Left lung (tissue), 10 donors: ENCODE data around the gene FAM107B. TPM values are rescaled to one million over a fixed set of nuclear protein-coding genes. Genes with fewer than 3 reads are reported as not detected.
A peak's percentile ranks its signal among the peaks of the same experiment; 100 is the strongest.

Source experiments
- ATAC-seq: fragments of 200-7000 bp; cut with Tn5 transposase; one replicate; pipeline ENCODE4 v1.9.1; 2020; ENCODE audit warnings: moderate library complexity
- DNase-seq, 4 donors: peaks; one replicate each; pipeline ENCODE4 v3.0.0-alpha.2; 2013 to 2020
- H3K27ac ChIP-seq, 2 donors: fragments of 200-600 bp; sonication (generic) in 1 of 2; one replicate each; pipeline versions ENCODE4 v1.5.0 to v1.8.0; 2020 to 2021
- H3K27me3 ChIP-seq, 2 donors: fragments of 200-600 bp; sonication (generic) in 1 of 2; one replicate each; pipeline versions ENCODE4 v1.5.0 to v1.8.0; 2020 to 2021
- H3K36me3 ChIP-seq, 2 donors: fragments of 200-600 bp; sonication (generic) in 1 of 2; one replicate each; pipeline versions ENCODE4 v1.5.0 to v1.8.0; 2020 to 2021
- H3K4me1 ChIP-seq, 2 donors: fragments of 200-600 bp; one replicate each; pipeline ENCODE4 v1.8.0; 2021
- H3K4me3 ChIP-seq, 2 donors: fragments of 200-600 bp; sonication (generic) in 1 of 2; one replicate each; pipeline versions ENCODE4 v1.5.0 to v1.8.0; 2020 to 2021; ENCODE audit warnings: mild to moderate bottlenecking in 1 of 2
- H3K9me3 ChIP-seq, 2 donors: fragments of 200-600 bp; sonication (generic) in 1 of 2; one replicate each; pipeline versions ENCODE4 v1.5.0 to v1.8.0; 2020 to 2021
- CTCF ChIP-seq, 2 donors: fragments of 200-600 bp; sonication (generic) in 1 of 2; IDR thresholded peaks; one replicate each; pipeline versions ENCODE4 v1.5.0 to v1.8.0; 2021; ENCODE audit warnings: antibody characterized with exemption in 2 of 2
- intact Hi-C, 2 donors: fragments of 100-400 bp; cut with DNase I; formaldehyde crosslinking; loops; one replicate each; pipeline versions ENCODE4 v1.11.2 to v1.14.2; 2022
- polyA plus RNA-seq, 6 donors: library from polyadenylated mRNA; unstranded; fragments of 120-200 nt; gene quantifications; one replicate each; pipeline ENCODE4 v1.2.1, GENCODE V29; 2013; ENCODE audit not compliant: insufficient read length in 6 of 6
- total RNA-seq, 2 donors: library from RNA; stranded (reverse); fragmentation: NEBNext Ultra II Directional; extraction: Animal tissue kit (Norgen Biotek cat#: 25700); gene quantifications; one replicate each; pipeline ENCODE4 v1.2.1, GENCODE V29; 2021
- donor health status: DM: no; HTN: yes; CAD: no.
- donor health status: DM: no; HTN: no; CAD: no.

Gene FAM107B
- total and polyA plus RNA-seq, 8 donors, result 66.2 to 93.6 (median 83.0) TPM

- TF ChIP-seq CTCF (IDR thresholded peaks at IDR 0.05), result no peak
- Histone ChIP-seq H3K27me3 (no peaks in the 10 kb centered on the region), H3K9me3 (no peaks in the 10 kb centered on the region), H3K36me3 (no peaks in the 10 kb centered on the region), H3K27ac (no peak overlapping the region), H3K4me3 (no peak overlapping the region), H3K4me1 (no peaks in the 10 kb centered on the region)
- ATAC-seq (no peak), DNase-seq (no peak)
- intact Hi-C loops, result no loop called here
Observed at GRCh38 chr10:14800397-14800796, 25.7 kb upstream of the FAM107B start.

- ATAC-seq (no peak), DNase-seq (no peak)
- no peaks in the 10 kb centered on the region for H3K27me3 ChIP-seq
- H3K27ac ChIP-seq, result no peak overlapping the region
- no peak overlapping the region for H3K4me3 ChIP-seq
- intact Hi-C loops, result no loop called here
- no peaks in the 10 kb centered on the region for H3K36me3 ChIP-seq
- H3K4me1 ChIP-seq, result no peaks in the 10 kb centered on the region
- no peak for TF ChIP-seq CTCF (IDR thresholded peaks at IDR 0.05)
- no peaks in the 10 kb centered on the region for H3K9me3 ChIP-seq
Observed at GRCh38 chr10:14798636-14799035, 23.9 kb upstream of the FAM107B start.

- Histone ChIP-seq H3K4me1 (peaks cover 0 to 3% of the 10 kb centered on the region in 2 donors), H3K9me3 (peaks cover 0 to 4% of the 10 kb centered on the region in 2 donors), H3K27ac (no peak overlapping the region), H3K36me3 (no peaks in the 10 kb centered on the region), H3K4me3 (no peak overlapping the region), H3K27me3 (no peaks in the 10 kb centered on the region)
- no peak for TF ChIP-seq CTCF (IDR thresholded peaks at IDR 0.05)
- DNase-seq (no peak), ATAC-seq (no peak)
- intact Hi-C loops, result no loop called here
Observed at GRCh38 chr10:14787938-14788337, 13.2 kb upstream of the FAM107B start.

- Histone ChIP-seq H3K36me3 (no peaks in the 10 kb centered on the region), H3K27ac (no peak overlapping the region), H3K4me1 (peaks cover 0 to 11% of the 10 kb centered on the region in 2 donors), H3K4me3 (no peak overlapping the region), H3K9me3 (peaks cover 0 to 4% of the 10 kb centered on the region in 2 donors), H3K27me3 (no peaks in the 10 kb centered on the region)
- intact Hi-C loops, result no loop called here
- TF ChIP-seq CTCF (IDR thresholded peaks at IDR 0.05), result no peak
- no peak for DNase-seq
- ATAC-seq, result no peak
Observed at GRCh38 chr10:14784459-14785055, 9.9 kb upstream of the FAM107B start.

GRCh38 chr10:14782691-14783363, 8.1 kb upstream of the FAM107B start:
- Histone ChIP-seq H3K4me1 (peaks cover 10 to 14% of the 10 kb centered on the region in 2 donors), H3K4me3 (no peak overlapping the region), H3K27ac (peak overlapping the region in 1 of 2 donors; percentile 3), H3K27me3 (no peaks in the 10 kb centered on the region), H3K9me3 (peaks cover 0 to 4% of the 10 kb centered on the region in 2 donors), H3K36me3 (no peaks in the 10 kb centered on the region)
- no peak for TF ChIP-seq CTCF (IDR thresholded peaks at IDR 0.05)
- ATAC-seq, result peak; percentile 55
- peak in 1 of 4 donors; percentile 37 for DNase-seq
- intact Hi-C loops, result no loop called here
